Bone marrow (tissue), 2 donors: ENCODE data around the gene TRAPPC3.
A peak's percentile ranks its signal among the peaks of the same experiment; 100 is the strongest.
"Not testable (repeated sequence)": the region's sequence is repeated elsewhere in the genome, so short reads cannot be mapped to it uniquely, and the experiment has no call there.

ENCODE experiments used
- DNase-seq, 2 donors: peaks; one replicate each; lab custom pipeline; 2025; lab: John Stamatoyannopoulos, UW

Gene TRAPPC3

DNA sequence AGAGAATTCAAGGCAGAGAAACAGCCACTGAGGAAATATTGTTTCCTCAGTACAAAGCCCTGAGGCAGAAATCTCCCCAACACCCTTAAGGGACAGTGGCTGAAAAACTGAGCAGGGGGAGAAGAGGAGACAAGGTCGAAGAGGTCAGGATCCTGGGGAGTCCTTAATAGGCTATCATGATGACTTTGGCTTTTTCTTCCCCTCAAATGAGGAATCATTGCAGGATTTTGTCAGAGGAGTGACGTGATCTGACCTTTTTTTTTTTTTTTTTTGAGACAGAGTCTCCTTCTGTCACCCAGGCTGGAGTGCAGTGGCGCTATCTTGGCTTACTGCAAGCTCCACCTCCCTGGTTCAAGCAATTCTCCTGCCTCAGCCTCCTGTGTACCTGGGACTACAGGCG lies 16.9 kb upstream of the TRAPPC3 start:
- DNase-seq, result no peak

DNA sequence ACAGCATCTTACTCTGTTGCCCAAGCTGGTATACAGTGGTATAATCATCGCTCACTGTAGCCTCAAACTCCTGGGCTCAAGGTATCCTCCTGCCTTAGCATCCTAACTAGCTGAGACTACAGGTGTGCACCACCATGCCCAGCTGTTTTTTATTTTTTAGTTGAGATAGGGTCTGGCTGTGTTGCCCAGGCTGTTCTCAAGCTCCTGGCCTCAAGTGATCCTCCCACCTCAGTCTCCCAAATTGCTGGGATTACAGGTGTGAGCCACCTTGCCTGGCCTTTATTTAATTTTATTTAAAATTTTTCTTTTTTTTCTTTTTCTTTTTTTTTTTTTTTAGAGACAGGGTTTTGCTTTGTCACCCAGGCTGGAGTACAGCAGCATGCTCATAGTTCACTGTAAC lies 15.9 kb upstream of the TRAPPC3 start:
- DNase-seq, result no peak

DNA sequence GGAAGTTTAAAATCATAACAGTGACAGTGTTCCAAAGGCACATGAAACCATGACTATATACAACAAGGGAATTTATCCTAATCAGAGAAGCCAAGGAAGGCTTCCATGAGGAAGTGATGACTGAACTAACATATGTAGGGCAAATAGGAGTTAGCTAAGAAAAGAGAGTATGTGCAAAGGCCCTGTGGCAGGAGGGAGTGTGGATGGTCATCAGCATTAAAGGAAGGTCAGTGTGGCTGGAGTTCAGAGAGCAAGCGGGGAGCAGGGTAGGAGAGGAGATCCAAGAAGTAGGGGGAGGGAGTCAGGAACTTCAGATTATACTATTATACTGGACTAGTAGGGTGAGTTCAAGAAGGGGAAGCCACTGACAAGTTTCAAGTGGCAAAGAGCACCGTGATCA lies 15.1 kb upstream of the TRAPPC3 start:
- no peak for DNase-seq

DNA sequence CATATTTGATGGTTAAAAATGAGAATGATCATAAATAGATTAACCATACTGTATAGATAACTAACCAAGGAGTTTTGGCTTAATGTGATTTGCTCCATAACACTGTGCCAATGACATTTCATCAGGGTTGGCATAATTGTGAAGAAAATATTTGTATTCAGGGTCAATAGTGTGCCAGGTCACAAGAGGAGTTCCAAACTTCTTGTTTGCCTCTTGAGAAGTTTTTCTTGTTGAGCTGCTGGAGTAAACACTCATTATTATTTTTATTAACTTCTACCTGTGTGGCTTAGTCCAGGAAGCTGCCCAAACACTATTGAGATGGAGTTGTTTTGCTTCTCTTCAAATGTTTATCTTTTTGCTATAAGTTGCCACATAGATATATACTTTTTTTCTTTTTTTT lies 14.1 kb upstream of the TRAPPC3 start:
- no peak for DNase-seq

DNA sequence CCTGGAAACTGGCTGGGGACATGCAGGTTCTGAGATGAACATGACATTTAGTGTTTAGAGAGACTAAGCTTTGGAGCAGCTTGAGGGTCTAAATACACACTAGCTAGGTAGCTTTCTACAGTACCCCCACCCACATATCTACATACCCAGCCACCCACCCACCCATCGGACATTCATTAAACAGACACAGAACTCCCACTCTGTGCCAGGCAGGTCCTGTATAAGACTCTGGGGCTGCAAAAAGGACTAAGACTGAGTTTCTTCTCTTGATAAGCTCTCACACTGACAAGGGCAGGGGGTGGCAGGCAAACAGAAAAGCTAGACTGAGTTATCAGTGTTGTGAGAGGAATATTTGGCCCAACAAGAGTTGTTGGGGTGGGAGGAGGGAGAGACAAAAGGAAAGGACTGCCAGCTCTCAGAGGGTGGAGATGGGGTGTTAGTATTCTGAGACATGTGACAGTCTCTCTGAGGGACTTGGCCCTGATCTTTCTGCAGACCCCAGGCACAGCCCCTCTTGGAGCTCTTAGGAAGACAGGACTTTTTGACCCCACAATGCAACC lies 13.5 kb upstream of the TRAPPC3 start:
- DNase-seq, result no peak

DNA sequence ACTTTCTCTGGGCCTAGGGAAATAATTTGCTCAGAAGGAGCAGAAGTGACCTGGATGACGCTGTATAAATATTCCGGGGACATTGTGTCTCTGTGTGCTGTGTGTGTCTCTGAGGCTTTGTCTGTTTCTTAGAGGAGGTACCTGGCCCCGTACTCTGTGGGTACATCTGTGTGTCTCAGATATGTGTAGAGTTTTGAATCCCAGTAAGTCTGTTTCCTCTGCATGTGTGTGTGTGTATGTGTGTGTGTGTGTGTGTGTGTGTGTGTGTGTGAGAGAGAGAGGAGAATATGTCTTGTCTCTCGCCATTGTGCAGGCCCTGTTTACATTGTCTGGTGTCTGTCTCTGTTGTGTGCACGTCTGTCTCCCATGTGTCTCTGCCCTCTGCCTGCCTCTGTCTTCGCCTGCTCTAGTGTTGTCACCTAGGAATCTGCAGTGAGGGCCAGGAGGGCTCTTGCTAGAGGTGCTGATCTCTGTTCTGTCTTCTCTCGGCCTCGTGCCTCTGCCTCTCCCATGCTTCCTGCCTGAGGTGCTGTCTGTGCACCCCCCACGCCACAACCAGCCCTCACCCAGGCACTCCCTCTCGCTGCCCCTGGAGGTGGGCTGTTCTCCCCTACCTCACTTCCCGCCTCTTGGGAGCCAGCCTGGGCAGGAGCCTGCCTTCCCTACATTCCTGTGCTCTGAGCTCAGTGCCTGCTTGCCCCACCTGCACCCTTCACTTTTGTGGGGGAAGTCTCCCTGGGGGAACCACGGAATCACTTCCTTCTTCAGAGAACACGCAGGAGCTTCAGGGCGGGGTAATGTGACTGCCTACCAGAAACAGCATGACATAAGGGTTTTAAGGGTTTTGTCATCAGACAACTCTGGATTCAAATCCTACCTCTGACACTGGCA lies 12.6 kb upstream of the TRAPPC3 start:
- peak; percentile 7 to 22 for DNase-seq

DNA sequence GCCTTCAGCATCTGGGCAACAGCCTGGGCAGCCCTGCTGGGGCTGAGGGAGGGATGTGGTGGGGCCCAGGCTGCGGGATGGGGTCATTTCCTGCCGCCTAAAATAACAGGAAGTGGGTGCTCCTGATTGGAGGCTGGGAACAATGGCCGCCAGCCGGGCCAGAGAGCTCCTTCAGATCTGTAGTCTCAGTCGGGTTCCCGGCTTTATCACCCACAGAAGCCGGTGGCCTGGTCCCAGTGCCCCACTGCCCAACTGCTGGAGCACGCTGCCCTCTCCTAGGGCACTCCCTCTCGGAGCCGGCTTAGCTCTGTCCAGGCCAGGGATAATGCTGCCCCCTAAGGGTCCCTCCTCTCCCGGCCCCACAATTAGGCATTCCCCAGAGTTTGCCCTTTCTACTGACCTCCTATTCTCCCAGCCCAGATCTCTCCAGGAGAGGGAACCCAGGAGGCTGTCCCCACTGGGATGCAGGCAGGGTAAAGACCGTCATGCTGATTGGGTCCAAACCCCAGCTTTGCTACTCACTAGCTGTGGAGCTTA lies 11.7 kb upstream of the TRAPPC3 start:
- DNase-seq, result peak; percentile 29 to 59

DNA sequence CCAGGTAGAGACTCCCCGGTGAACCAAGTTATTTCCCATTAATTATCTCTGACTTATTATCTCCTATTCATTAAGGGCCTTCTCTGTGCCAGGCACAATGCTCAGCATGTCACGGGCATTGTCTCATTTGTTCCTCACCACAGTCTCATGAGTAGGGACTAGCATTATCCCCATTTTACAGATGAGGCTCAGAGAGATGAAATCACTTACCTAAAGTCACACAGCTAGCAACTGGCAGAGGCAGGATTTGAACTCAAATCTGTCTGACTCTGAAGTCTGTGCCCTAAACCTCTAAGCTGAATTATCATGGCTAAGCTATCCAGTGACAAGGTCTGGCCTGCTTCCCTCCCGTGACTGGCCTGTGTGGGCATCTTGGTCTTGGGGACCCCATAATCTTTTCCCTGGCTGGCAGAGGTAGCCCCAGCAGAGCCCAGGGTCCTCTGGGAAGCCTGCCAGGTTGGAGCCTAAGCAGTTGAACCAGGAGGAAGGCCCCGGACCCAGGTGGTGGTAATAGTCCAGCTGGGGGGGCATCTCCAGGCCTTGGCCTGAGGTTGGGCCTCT lies 11.2 kb upstream of the TRAPPC3 start:
- DNase-seq, result no peak

DNA sequence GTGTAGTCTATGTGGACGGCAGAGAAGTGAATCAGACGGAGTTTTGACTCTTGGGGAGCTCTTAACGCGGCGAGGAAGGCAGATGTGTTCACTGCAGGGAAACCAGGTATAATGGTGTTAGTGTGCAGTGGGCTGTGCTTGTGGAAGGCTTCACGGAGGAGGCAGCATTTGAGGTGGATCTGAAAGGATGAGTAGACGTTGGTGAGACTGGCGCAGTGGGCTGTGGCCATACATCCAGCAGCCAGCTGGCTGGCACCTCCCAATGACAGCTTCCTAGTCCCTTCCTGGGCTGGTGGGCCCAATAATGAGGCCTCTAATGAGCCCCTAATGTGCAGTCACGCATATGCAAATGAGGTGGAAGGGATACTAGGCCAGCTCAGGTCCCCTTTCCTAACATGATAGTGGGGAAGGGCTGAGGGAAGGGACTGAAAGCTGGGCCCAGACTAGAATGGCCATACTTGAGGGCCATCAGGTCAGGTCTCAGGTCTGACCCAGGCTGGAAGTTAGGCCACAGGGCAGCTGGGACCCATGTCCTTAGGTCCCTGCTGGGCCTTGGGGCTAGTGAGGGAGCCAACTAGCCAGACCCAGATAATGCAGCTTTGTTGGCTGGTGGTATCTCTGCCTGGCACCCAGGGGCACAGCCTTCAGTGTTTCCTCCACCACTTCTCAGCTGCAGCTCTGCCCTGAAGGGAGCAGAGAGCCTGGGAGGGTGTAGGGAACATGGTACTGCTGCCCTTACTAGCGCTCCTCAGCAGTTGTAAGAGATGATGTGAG lies 10.5 kb upstream of the TRAPPC3 start:
- no peak for DNase-seq

DNA sequence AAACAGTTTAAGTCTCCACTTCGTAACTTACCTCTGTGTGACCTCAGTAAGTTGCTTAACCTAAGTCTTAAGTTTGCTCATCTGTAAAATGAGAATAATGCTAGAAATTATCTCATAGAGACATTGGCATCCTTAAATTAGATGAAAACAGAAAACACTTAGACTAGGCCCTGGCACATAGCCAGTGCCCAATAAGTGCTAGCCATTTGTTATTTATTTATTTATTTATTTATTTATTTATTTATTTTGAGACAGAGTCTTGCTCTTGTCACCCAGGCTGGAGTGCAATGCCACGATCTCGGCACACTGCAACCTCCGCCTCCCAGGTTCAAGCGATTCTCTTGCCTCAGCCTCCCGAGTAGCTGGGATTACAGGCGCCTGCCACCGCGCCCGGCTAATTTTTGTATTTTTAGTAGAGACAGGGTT lies 9.6 kb upstream of the TRAPPC3 start:
- not testable (repeated sequence) for DNase-seq

DNA sequence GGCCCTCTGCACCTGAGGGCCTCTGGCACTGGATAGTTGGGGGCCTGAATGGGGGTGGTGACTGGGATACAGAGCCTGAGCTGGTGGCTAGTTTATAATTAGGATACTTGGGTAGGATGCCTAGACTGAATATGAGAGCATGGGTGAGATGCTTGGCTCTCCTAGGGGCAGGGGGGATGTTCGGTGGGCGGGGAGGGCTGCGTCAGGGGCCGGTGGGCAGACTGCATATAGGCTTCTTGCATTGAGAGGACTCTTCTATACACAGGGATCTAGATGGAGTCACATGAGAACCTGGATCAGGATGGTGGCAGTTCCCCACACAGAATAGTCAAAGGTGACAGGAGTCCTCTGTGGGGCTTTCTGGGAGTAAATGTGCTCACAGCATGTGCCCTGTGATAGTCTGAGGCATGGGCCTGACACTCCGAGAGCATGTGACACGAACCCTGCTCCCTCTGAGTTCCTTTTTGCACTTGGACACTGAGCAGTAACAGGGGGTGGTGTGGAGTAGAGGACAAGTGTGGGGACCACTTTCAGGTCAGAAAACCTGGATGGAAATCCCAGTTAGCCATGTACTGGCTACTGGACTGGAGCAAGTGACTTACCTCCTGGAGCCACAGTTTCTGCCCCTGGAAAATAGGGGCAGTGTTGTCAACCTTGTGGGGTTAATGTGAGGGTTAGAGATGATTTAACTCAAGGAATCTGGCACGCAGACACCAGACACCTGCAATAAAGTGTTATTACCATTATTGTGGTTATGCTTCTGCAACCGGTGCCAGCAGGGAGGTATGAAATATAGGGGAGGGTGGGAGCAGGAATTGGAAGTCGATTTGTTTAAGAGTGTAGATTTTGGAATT lies 8.9 kb upstream of the TRAPPC3 start:
- DNase-seq, result no peak

DNA sequence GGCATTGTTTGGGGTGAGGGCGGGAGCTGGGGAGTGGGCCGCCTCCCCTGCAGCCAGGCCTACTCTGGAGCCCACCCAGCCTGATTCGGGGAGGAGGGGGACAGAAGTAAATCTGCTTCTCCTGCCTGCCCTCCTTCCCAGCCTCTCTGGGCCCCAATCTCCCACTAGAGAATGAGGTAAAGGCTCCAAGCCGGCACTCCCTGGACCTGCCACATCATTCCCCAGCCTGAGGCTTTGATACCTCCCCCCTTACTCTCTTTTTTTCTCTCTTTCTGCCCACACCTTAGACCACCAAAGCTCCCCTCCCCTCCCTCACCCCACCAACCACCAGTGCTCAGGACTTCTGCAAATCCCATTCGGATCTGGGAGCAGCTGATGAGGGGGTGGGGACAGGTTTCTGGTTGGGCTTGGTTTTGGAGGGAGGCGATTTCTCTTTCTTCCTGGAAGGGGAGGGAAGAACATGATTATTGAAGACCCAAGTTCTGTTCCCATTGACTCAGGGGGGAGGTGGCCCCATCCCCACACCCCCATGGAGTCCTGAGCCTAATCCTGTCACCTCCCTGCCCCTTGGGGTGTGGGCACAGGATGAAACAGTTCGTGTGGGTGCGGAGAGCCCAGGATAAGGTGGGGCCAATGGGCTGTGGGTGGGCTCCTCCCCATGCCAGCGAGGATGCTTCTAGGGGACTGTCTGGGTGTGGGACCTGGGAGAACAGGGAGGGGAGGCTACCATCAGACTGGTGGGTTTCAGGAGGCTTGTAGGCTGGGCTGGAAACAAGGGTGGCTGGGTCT lies 8.0 kb upstream of the TRAPPC3 start:
- no peak for DNase-seq

DNA sequence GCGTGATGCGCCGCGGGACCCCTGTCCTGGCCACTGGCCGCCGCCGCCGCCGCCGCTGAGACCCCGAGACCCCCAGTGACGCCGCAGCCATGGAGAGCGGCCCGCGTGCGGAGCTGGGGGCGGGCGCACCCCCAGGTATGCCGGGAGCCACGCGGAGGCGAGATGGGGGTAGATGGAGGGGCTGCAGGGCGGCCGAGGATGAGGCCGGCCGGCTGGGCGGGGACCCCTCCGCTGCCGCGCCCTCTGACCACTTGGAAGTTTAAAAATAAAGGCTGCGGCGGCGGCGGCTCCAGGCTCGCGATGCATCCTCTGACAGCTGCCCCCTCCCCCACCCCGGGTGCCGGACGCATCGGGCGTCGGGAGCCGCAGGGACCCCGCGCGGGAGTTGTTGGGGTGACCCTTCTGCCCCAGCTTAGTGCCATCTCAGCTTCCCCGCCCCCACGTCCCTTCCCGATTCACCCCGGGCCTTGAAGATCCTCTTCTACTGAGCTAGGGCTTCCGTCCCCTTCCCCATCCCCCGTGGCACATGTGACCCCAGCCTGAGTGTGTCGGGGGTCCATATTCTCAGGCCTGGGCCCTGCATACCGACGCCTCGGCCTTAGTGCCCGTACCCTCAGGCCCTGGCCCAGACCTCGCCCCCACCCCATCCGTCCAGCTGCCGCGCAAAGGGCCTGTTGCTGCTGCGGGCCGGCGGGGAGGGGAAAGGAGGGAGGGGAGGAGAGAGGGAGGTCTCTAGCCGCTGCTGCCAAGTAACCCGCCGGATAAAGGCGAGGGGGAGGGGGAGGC lies 7.2 kb upstream of the TRAPPC3 start:
- DNase-seq, result peak in 1 of 2 donors; percentile 52

DNA sequence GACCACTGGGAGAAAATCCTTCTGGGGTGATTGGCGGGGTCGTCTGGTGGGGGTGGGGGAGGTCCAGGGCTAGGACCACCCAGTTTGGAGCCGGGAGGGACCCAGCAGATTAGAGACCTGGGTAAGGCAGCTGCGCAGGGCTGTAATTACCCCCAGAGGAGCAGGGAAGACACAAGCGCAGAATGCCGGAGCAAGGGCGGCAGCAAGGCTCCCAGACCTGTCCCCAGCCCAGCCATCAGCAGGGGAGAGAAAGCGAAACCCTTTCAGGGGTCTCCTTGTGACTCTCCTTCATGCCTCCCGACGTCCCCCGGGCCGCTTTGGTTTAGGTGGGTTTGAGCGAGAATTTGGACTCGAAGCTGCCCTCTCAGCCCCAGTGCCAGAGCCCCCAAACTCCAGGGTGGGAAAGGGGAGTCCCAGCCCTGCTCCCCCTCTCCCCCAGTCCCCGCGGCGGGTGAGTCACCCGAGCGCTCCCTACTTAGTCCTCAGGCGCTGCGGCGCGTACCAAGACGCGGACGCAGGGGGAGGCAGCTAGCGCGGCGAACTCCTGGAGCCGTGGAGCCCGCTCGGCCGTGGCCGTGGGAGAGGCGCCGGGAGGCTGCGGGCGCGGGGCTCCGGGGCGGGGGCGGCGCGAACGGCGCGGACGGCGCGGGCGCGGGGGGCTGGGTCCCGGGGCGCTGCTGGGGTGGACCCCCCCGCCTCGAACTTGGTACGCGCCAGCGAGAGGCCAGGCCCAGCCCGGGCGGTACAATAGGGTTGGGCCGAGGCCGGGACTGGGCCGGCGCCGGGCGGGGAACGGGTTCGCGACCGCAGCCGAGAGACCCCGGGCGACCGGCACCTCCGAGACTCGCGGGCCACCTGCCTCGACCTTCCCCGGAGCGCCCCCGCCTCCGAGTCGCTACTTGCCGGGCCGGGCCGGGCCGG lies 6.4 kb upstream of the TRAPPC3 start, which contains the start of gene MAP7D1:
TSS of gene MAP7D1 (plus strand) at position 753 of the 921 bp plus-strand sequence. CDS start 258 bp downstream, outside the sequence.
- DNase-seq, result peak; percentile 60 to 97

DNA sequence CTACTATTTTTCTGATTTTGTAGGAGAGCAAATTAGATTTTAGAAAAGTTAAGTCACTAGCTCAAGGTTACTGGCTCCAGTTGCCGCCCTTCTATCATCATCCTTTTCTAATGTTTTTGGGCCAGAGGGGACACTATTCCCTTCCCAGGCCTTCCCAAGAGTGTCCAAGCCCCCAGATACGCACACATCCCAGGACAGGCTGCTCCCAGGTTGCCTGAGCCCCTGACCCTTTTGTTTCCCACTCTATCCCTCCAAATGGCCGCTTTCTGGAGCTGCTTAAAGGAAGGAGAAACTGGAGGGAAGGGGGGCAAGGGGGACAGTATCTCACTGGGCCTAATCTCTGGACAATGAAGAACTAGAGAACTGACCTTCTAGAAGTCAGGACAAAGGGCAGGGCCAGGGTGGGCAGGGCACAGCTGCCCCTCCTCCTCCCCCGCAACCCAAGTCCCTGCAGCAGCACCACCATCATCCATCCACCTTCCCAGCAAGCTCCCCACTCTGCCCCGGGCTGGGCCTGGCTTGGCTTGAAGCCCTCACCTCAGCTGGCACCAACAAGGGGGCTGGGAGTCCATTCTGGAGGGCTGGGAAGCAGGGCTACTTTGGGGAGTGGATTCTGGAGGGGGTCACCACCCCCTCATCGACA lies 5.6 kb upstream of the TRAPPC3 start:
- DNase-seq, result no peak

DNA sequence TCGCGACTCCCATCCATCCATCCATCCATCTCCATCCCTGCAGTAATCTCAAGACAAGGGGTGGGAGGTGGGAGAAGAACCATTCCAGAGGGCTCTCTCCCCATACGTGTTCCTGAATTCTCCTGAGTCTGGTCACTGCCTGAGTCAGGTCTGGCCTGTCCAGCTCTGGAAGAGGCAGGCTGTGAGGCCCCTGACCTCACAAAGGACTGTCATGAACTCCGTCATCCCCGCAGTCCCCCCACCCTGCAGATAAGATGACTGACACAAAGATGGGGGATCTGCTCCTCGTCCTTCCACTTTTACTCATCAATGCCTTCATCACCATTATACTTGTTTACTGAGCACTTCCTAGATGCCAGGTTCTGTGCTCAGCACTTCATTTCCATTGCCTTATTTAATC lies 5.0 kb upstream of the TRAPPC3 start:
- DNase-seq, result no peak

DNA sequence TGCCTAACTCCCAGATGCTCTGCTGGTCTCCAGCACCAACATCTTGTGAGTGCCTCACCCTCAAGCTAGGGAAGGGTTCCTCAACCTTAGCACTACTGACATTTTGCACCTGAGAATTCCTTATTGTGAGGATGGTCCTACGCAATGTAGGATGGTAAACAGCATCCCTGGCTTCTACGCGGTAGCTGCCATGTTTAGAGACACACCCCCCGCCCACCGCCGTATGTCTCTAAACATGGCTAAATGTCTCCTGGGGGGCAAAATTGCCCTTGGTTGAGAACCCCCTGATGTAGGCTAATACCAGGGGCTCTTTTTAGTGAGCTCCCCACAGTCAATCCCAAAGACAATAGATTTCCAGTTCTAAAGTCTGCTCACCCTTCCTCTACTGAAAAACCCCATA lies 4.2 kb upstream of the TRAPPC3 start:
- DNase-seq, result no peak

DNA sequence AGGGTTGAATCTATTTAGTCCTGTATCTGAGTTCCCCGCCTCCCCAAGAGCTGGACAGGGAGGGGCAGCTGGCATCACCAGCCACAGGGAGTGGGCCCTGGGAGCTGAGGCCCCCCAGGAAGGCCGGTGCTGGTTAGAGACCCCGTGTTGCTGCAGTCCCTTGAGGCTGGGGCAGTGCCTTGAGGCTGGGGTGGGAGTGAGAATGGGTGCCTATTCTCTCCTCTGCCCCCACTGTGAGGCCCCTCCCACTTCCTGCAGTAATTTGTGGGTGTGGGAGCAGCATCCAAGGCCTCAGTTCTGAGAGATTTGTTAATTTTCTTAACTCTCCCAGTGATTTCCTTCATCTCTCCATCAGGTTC lies 2.5 kb upstream of the TRAPPC3 start:
- DNase-seq, result no peak
